Fibroblast of peridontal ligament (primary cell): Measurements from ENCODE around the gene RHBDD3.

Experiments
- DNase-seq: peaks from one replicate; pipeline ENCODE4 v3.0.0-alpha.2; 2010; ENCODE audit errors: extremely low read depth

RHBDD3 gene

DNA sequence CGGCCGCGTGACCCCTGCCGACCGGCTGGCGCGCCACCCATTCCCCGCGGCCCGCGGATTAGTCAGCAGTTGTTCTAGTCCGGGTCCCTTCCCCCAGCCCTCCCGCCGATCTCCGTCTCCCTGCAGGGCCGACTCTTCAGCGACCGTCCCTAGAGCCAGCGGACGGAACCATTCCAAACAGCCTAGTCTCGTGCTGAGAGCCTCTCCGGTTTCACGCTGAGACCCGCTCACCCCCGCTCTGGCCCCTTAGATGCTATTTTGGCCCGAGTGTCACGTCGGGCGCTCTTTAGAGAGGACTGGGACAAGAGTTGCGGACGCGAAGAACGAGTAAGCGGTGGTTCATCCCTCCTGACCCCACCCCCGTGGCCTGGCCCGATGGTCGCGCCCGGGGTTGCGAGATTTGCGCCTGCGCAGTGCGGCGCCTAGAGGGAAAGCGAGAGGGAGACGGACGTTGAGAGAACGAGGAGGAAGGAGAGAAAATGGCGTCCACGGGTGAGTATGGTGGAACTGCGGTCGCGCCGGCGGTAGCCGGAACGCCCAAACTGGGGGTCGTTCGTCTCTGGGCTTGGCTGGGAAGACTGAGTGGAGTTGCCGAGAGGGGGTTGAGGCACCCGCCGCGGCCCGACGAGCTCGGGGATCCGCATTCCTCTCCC lies at the start of gene RHBDD3, which contains the start of gene EWSR1:
TSS of gene RHBDD3 (minus strand) at position 124 of the 653 bp plus-strand sequence. CDS start 2,355 bp downstream, outside the sequence.
TSS of gene EWSR1 (plus strand) at position 411 of the 653 bp plus-strand sequence. CDS start at position 480, 69 bp downstream.
- peak; percentile 96 for DNase-seq

DNA sequence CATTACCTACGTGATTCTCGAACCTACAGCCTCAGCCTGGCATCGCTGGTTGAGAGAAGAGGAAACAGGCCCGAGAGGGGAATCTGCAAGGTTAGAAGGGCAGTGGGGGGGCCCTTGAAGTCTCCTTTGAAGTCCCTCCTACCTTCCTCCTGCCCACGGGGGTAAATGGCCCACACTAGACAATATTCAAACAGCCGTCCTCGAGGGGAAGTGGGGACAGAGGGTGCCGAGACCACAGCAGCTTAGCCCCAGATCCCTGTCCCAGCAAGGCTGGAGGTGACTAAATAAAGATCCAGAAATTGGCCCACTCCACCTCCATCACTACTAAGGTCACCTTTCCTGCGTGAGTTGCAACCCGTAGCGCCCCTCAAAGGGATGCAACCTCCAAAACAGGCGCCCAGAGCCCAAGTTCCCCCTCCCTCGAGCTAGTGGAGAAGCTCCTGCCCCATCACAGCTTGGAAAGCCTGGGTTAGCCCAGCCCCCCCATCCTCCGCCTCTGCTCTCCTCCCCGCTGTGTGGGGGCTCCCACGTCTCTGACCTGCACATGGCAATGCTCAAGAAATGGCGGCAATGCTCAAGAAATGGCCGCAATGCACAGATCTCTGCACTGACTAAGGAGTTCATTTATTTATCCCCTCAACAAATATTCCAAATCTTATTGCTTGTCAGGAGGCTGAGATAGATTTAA lies 48.5 kb upstream of the RHBDD3 start:
- DNase-seq: no peak

DNA sequence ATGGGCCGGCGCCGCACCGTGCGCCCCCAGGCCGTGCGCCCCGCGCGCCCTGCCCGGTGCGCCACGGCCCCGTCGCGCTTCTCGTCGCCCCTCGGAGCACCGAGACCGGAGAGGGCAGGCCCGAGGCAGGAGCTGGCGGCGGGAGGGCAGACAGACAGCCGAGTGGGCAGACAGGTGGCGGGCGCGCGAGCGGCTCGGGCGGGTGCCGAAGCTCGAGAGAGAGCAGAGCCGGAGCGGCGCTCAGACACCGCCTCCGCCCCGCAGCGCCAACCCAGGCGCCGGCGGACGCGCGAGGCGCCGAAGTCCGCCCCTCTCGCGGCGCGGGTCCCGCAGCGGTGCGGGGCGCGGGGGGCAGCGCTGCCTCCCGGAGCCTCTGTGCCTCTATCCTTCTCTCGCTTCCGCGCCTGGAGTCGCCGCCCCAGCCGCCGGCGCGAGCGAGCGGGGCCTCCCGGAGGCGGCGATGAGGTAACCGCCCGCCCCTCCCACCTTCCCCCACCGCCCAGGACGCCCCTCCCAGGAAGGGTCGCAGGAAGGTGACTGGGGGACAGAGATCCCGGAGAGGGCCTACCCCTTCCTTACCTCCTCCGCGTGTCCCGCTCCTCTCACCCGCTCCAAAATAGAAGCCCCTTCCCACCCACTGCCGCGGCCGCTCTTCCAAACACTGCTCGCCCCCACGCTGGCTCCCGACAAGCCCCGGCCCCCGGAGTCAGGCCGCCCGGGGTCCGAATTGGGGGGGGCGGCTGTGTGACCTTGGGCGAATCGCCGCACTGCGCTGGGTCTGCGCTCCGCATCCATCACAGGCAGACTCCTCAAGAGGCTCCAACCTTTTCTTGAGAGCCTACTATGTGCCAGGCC lies 47.7 kb upstream of the RHBDD3 start, which contains the start of gene RASL10A:
TSS of gene RASL10A (minus strand) at position 412 of the 855 bp plus-strand sequence. CDS start 451 bp downstream, outside the sequence.
- no peak for DNase-seq

DNA sequence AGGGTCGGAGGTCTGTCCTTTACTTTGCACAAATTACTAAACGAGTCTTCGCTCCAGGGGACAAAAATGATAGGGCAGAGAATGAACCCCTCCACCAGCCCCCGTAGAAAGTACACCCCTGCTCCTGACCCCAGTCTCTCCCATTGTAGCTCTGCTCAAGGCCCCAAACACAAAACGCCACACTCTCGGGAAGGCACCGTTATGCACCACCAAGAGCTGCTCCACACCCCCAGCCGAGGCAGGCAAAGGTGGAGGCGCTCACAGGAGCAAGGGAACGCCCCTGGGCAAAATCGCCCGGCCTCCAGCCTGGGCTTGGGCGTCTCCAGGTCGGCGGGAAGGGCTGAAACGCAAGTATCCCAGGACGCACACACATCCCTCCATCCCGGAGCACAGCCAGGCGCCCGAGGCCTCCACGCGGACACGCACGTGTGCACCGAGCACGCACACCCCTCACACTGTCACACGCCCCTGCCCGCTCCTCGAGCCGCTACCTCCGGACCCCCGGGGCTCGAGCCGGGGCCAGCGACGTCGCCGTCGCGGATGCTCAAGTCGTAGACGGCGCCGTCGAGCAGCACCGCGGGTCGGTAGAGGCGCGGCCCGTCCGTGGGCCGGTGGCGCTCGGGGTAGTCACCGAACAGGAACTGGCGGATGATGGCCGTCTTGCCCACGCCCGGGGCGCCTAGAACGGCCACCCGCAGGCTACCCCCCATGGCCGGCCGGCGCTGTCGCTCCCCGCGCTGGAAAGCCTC lies 46.9 kb upstream of the RHBDD3 start:
- no peak for DNase-seq

DNA sequence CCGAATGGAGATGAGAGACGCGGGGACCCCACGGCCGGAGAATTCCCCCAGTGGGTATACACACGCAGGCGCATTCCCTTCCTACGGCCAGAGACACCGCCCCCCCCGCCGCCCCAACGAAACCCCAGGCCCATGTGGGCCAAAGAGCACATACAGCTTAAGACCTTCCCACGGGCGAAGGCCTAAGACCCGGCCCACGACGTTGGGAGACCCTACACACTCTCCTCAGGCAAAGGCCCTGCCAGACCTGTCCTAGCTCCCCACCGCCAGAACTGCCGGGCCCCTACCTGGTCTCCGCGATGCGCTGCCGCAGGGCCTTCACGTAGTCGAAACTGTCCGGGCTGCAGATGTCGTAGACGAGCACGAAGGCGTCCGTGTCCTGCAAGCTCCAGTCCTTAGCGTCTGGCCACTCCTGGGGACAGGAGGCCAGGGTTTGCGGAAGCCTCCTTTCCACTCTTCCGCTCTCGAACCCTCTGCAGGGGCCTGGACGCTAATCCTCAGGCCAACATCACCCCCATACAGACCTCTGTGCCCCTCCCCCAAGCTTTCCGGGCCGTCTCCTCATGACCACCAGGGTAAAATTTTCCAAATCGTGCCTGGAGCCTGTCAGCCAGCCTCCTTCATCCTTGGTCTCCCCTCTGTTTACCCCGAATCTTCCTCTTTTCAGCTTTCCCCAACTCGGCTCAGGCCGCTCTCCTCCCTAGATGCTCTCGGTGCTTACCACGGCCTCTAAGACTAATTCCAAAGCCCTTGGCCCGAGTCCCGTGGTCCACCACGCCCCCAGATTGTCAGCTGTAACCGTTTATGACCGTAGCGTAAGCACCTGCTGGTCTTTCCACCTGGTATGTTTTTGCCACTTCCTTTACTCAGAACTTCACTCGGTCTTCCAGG lies 46.0 kb upstream of the RHBDD3 start:
- no peak for DNase-seq

DNA sequence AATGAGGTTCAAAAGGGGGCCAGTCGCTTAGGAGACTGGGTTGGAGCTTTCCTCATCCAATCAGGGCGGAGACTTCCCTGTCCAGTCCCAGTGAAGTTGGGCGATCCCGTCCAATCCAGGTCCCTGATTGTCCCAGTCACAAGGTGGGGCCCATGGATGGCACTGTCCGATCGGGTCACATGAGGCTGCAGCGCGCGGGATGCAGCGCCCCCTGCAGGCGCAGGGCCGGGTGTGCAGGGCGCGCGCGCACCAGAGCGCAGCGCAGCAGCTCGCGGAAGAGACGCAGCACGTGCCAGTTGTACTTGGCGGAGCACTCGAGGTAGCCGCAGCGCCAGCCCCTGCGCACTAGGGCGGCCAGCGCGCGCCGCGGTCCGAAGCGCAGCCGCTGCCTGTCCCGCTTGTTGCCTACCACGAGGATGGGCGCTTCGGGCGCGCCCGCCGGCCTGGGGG lies 45.4 kb upstream of the RHBDD3 start:
- no peak for DNase-seq

DNA sequence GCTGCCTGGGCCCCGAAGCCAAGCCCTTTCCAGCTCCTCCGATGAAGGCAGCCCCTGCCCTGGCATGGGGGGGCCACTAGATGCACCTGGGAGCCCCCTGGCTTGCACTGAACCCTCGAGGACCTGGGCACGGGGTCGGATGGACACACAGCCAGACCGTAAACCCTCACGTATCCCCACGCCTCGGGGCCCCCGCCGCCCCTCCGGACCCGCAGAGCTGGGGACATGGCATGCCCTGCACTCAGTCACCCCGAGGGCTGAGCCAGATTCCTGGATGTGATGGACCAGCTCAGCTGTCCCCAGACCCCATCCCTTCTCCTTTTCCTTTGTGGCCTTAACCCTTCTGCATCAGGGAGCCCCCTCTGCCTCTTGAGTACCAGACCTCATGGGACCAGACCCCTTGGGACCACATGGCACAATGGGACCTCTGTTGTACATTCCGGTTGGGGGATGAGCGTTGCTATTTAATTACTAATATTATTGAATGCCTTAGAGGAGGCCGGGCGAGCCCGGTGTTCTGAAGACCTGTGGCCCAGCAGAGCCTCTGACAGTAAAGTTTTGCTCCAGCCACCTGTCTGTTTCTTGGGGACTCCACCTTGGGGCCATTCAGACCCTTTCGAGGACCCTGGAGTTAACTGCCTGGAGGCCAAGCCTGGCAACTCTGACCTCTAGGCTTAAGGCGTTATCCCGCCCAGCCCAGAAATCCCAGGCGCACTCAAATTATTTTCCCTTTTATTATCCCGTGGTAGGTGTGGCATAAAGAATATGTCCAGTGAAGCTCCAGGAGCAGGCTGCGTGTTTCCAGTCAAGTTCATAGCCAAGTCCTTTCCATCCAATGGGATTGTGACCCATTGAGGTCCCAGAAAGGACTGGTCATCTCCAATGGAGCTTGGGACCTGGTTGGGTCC lies 44.7 kb upstream of the RHBDD3 start:
- DNase-seq: no peak

DNA sequence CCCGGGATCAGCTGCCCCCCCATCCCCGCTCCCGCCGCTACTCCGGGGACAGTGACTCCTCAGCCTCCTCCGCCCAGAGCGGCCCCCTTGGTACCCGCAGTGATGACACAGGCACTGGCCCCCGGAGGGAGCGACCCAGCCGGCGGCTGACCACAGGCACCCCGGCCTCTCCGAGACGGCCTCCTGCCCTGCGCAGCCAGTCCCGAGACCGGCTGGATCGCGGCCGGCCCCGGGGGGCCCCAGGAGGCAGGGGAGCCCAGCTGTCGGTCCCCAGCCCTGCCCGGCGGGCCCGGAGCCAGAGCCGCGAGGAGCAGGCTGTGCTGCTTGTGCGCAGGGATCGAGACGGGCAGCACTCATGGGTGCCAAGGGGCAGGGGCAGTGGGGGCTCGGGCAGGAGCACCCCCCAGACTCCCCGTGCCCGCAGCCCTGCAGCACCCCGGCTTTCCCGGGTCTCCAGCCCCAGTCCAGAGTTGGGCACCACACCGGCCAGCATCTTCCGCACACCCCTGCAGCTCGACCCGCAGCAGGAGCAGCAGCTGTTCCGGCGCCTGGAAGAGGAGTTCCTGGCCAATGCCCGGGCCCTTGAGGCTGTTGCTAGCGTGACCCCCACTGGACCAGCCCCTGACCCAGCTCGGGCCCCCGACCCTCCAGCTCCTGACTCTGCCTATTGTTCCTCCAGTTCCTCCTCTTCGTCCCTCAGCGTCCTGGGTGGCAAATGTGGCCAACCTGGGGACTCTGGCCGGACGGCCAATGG lies 43.9 kb upstream of the RHBDD3 start:
- DNase-seq: no peak

DNA sequence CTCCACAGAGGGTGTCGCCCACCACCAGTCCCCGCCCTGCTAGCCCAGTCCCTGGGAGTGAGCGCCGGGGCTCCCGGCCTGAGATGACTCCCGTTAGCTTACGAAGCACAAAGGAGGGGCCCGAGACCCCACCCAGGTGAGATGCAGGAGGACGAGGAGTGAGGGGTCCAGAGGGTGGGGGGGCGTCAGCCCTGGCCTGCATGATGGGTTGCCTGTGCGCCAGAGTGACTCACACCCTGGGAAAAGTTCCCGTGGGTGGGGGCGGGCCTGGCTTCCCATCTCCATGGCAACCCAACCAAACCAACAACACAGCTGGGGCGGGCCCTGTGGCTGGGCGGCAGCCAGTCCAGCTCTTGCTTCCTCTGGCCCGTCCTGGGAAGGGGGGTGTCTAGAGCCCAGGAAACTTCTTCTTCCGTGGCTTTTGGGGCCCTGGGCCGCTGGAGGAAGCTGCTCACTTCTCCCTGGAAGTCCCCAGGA lies 43.1 kb upstream of the RHBDD3 start:
- DNase-seq: peak; percentile 96

DNA sequence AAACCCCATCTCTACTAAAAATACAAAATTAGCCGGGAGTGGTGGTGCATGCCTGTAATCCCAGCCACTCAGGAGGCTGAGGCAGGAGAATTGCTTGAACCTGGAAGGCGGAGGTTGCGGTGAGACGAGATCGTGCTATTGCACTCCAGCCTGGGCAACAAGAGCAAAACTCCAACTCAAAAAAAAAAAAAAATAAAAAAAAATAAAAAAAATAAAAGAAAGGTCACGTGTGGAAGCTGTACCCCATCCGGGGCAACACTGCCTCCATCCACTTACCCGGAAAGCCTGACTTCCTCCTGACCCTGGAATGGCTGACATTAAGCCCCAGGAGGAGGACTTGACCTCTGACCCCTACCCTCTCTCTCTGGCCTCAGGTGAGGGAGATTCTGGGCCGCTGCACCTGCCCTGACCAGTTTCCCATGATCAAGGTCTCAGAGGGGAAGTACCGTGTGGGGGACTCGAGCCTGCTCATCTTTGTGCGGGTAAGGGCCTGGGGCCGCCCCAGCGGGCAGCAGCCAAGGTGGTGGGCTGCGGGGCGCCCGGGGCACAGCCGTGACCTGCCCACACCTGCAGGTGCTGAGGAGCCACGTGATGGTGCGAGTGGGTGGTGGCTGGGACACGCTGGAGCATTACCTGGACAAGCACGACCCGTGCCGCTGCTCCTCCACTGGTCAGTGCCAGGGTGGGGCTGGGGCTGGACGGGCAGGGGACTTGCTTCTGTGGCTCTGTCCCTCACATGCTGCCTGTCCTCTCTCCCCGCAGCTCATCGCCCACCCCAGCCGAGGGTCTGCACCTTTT lies 42.5 kb upstream of the RHBDD3 start:
- no peak for DNase-seq

DNA sequence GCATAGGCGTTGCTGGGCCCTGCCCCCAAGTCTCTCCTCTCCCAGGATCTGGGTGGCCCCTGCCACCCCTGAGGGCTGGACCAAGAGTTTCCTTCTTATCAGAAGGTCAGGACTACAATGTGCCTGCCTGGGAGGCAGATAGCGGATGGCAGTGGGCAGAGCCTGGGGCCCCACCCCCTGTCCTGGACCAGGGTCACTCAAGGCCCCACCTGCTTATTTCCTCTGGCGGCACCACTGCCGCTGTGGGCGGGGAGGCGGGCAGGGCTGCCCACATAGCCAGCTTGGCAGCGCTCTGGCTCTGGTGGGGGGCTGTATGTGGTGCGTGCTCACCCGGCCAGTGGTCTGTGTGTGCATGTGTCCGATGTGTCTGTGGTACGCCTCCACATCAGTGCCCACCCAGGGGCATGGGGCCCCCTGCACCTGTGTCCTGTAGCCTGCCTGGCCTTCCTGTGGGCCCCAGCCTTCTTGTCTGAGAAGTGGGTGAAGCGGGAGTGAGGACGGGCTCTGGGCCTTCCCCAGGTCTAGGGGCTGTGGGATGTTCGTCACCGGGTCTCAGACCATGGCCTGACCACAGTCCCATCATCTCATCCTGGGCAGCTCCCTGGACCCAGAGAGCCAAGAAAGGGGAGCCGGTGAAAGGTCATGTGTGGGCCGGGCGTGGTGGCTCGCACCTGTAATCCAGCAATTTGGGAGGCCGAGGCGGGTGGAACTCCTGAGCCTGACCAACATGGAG lies 41.7 kb upstream of the RHBDD3 start:
- no peak for DNase-seq

DNA sequence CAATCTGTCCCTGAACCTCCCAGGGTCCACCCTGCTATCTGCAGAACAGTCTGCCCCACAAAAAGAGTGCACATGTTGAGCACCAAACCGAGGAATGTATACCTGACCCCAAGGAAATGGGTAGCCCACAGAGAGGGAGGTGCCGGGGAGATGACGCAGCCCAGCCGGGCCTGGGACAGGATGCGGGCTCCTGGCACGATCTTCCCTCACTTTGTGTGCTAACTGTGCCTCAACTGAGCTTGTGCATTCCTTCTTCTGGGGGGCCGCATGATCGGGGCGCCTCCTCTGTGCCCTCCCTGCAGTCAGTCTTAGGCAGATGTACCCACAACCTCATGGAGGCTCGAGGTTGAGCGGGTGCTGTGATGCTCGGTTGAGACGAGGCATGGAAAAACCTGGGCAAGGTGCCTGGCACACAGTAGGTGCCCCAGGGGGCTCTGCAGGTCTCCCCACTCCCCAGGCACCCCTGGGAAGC lies 41.0 kb upstream of the RHBDD3 start:
- DNase-seq: peak; percentile 66

DNA sequence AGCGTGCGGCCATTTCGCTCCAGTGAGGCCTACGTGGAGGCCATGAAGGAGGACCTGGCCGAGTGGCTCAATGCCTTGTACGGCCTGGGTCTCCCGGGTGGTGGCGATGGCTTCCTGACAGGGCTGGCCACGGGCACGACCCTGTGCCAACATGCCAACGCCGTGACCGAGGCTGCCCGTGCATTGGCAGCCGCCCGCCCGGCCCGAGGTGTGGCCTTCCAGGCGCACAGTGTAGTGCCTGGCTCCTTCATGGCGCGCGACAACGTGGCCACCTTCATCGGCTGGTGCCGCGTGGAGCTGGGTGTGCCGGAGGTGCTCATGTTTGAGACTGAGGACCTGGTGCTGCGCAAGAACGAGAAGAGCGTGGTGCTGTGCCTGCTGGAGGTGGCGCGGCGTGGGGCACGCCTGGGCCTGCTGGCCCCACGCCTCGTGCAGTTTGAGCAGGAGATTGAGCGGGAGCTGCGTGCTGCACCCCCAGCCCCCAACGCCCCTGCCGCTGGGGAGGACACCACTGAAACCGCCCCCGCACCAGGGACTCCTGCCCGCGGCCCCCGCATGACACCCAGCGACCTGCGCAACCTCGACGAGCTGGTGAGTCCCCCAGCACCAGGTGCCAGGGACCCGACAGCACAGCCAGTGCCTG lies 40.5 kb upstream of the RHBDD3 start:
- no peak for DNase-seq

DNA sequence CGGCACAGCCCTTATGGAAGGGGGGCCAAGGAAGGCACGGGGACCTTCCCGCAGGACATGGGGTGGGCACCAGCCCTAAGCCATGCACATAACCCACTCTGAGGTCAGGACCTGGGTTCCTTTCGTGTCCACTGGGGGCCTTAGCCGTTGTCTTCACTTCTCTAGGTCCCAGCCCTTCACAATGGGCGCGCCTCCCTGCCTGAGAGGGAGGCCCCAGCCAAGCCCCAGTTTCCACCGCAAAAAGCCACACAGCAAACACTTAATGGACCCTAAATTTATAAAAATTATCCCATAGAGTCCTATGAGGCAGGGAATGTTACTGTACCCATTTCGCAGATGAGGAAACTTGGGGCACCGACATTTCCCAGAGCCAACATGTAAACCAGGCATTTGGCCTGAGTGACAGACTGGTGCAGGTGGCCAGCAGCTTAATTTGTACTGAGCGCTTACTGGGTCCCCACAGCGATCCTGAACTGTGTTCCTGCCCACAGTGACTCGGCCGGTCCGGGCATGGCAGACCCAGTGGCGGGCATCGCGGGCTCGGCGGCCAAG lies 39.9 kb upstream of the RHBDD3 start:
- DNase-seq: no peak

DNA sequence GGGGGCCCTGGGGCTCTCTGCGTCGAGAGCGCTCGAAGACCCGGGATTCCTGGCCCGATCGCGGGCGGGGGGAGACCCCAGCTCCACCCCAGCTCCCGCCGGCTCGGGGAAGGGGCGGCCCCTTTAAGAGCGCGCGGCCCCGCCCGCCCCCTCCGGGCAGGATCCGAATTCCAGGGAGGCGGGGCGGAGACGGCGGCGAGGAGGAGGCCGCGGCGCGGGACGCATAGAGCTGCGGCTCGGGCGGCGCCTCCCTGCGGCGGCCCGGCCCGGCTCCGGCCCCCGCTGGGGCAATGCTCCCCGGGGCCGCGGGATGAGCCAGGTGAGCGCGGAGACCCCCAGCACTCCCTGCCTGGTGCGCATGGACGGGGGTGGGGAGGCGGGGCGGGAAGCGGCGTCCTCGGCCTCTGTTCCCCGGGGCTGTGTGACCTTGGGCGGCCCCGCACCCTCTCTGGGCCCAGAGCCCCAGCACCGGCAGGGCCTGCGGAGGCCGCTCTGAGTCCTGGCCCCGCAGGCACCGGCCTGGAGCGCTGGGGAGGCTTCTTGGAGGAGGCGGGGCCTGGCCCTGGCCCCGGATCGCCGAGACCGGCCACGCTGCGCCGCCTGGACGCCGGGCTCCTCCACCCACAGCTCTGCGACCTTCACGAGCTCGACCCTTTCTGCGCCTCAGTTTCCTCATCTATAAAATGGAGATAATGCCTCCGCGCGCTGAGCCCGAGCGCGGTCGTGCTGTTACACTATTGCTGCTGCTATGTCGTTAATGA lies 39.2 kb upstream of the RHBDD3 start:
- peak; percentile 58 for DNase-seq
